SK-N-MC (cell line): ENCODE results near the gene GNPDA2.

Experiments used
- EZH2 ChIP-seq: fragments of 200-600 bp; sonication (generic); IDR thresholded peaks from one replicate; pipeline ENCODE4 v1.6.1; 2017; ENCODE audit warnings: antibody characterized with exemption
- POLR2AphosphoS5 ChIP-seq: IDR thresholded peaks from 2 replicates; pipeline ENCODE4 v1.6.1; 2012; ENCODE audit warnings: mild to moderate bottlenecking, low read depth, low read length, borderline replicate concordance

GRCh38 chr4:44725726-44726037, 674 bp downstream of the GNPDA2 start:
- TF ChIP-seq POLR2AphosphoS5, result no peak
- TF ChIP-seq EZH2, result no peak
